Endothelial cell of umbilical vein (primary cell): Measurements from ENCODE around the gene MYH10.

ENCODE experiments used
- CTCF ChIP-seq, 2 donors: IDR thresholded peaks; 1 replicate in 1 of 2; 2 replicates in 1 of 2; pipeline ENCODE4 v1.5.1; 2011; ENCODE audit warnings: low read length in 2 of 2, mild to moderate bottlenecking in 2 of 2, moderate library complexity in 2 of 2, control low read depth in 1 of 2, inconsistent platforms in 1 of 2, low read depth in 1 of 2; ENCODE audit not compliant: insufficient read depth in 1 of 2; ENCODE audit errors: extremely low read depth in 1 of 2
- EZH2 ChIP-seq: IDR thresholded peaks from 2 replicates; pipeline ENCODE4 v1.6.1; 2012; ENCODE audit warnings: borderline replicate concordance, low read depth, mild to moderate bottlenecking, moderate library complexity, low read length, inconsistent platforms; ENCODE audit not compliant: severe bottlenecking
- MAX ChIP-seq: IDR thresholded peaks from 2 replicates; pipeline ENCODE4 v1.6.1; 2011; ENCODE audit not compliant: insufficient read depth, insufficient read length
- POLR2A ChIP-seq: IDR thresholded peaks from 2 replicates; pipeline ENCODE4 v1.6.1; 2012; ENCODE audit warnings: low read depth, mild to moderate bottlenecking, control low read depth, low read length
- POLR2AphosphoS5 ChIP-seq: IDR thresholded peaks from 2 replicates; pipeline ENCODE4 v1.6.1; 2012; ENCODE audit warnings: low read depth, mild to moderate bottlenecking, control low read depth, low read length, moderate library complexity; ENCODE audit not compliant: insufficient read depth

GRCh38 chr17:8426094-8426720, 204.3 kb downstream of the MYH10 start:
- TF ChIP-seq POLR2AphosphoS5, result no peak
- no peak for TF ChIP-seq EZH2
- no peak for TF ChIP-seq CTCF (IDR thresholded peaks at IDR 0.05; ENCODE audit: extremely low read depth in 1 of 2, insufficient read depth in 1 of 2, low read depth in 1 of 2, low read length in 2 of 2)
- TF ChIP-seq POLR2A, result no peak
- no peak for TF ChIP-seq MAX
